GM10248 (cell line): ENCODE data around the gene ZFAND5.

Experiments
- CTCF ChIA-PET: fragments of 300-600 bp; sonication (Branson Sonifier 250); formaldehyde crosslinking; extraction: SDS; loops from one replicate; lab custom pipeline; 2021; ENCODE audit warnings: antibody characterized with exemption; lab: Yijun Ruan, JAX
- POLR2A ChIA-PET: fragments of 350-650 bp; sonication (Branson Sonifier 250); formaldehyde crosslinking; extraction: SDS; loops from one replicate; lab custom pipeline; 2020; ENCODE audit warnings: antibody characterized with exemption; lab: Yijun Ruan, JAX
- DNase-seq: peaks from one replicate; pipeline ENCODE4 v3.0.0; 2012; ENCODE audit errors: extremely low spot score
- CTCF ChIP-seq: IDR thresholded peaks from 2 replicates; pipeline ENCODE4 v1.5.1; 2012; ENCODE audit warnings: mild to moderate bottlenecking, low read depth; ENCODE audit errors: extremely low read depth, missing control alignments, control extremely low read depth

ZFAND5 gene

GRCh38 chr9:72365525-72366256, 683 bp upstream of the ZFAND5 start:
- no peak for TF ChIP-seq CTCF
- DNase-seq, result peak; percentile 73
- ChIA-PET CTCF (interaction anchor here (0.7 to 1.8 kb wide), 5 partner anchors 10 to 226 kb away, joined by 3 to 8 read pairs (median 4); no protein-coding TSS in a partner anchor), POLR2A (interaction anchor here (0.6 to 2.2 kb wide), 16 partner anchors 10 to 459 kb away, joined by 3 to 15 read pairs (median 5); partner anchors contain the start of genes ABHD17B and C9orf85)

- DNase-seq, result peak; percentile 84
These were observed 915 bp downstream of the ZFAND5 start for GRCh38 chr9:72363908-72364678.

GRCh38 chr9:72363236-72363635, 1.8 kb downstream of the ZFAND5 start:
- DNase-seq, result no peak
- POLR2A ChIA-PET, result interaction anchor here (0.6 kb wide), 1 partner anchor 14 kb away, joined by 5 read pairs; no protein-coding TSS in a partner anchor
- TF ChIP-seq CTCF, result no peak
- CTCF ChIA-PET, result interaction anchor here (1.5 kb wide), 1 partner anchor 80 kb away, joined by 8 read pairs; no protein-coding TSS in a partner anchor

More at GRCh38 chr9:72363908-72364678, 915 bp downstream of the ZFAND5 start:
- ChIA-PET POLR2A (interaction anchor here (0.6 to 2.2 kb wide), 6 partner anchors 8 to 453 kb away, joined by 4 to 15 read pairs (median 8); partner anchors contain the start of genes ABHD17B and C9orf85), CTCF (interaction anchor here (1.6 kb wide), 1 partner anchor 228 kb away, joined by 4 read pairs; no protein-coding TSS in a partner anchor)
- no peak for TF ChIP-seq CTCF

- no peak for TF ChIP-seq CTCF
- POLR2A ChIA-PET, result interaction anchor here (1.2 to 1.3 kb wide), 2 partner anchors 80 to 451 kb away, joined by 3 read pairs; partner anchors contain the start of genes ABHD17B and C9orf85
- DNase-seq, result peak; percentile 50
- CTCF ChIA-PET, result interaction anchor here (1.5 kb wide), 1 partner anchor 81 kb away, joined by 8 read pairs; no protein-coding TSS in a partner anchor
These were observed 2.3 kb downstream of the ZFAND5 start for GRCh38 chr9:72362680-72363139.

- CTCF ChIA-PET, result interaction anchor here (1.5 kb wide), 1 partner anchor 81 kb away, joined by 8 read pairs; no protein-coding TSS in a partner anchor
- POLR2A ChIA-PET, result interaction anchor here (1.2 to 1.3 kb wide), 2 partner anchors 81 to 451 kb away, joined by 3 read pairs; partner anchors contain the start of genes ABHD17B and C9orf85
- DNase-seq, result no peak
- TF ChIP-seq CTCF, result no peak
These were observed 2.9 kb downstream of the ZFAND5 start for GRCh38 chr9:72362118-72362531.
